Suprapubic skin (tissue), 4 donors: ENCODE results near the gene EI24. TPM values are rescaled to one million over a fixed set of nuclear protein-coding genes. Genes with fewer than 3 reads are reported as not detected.

ENCODE experiments used
- DNase-seq, 2 donors: peaks; one replicate each; pipeline ENCODE4 v3.0.0-alpha.2; 2019; ENCODE audit warnings: low spot score in 2 of 2
- H3K27ac ChIP-seq: fragments of 200-600 bp; sonication (generic); one replicate; pipeline ENCODE4 v1.5.1; 2019
- H3K27me3 ChIP-seq: fragments of 200-600 bp; sonication (generic); one replicate; pipeline ENCODE4 v1.5.1; 2019
- H3K36me3 ChIP-seq: fragments of 200-600 bp; sonication (generic); one replicate; pipeline ENCODE4 v1.5.1; 2019
- H3K4me1 ChIP-seq: fragments of 200-600 bp; sonication (generic); one replicate; pipeline ENCODE4 v1.5.1; 2019
- H3K4me3 ChIP-seq: fragments of 200-600 bp; sonication (generic); one replicate; pipeline ENCODE4 v1.5.1; 2019; ENCODE audit warnings: mild to moderate bottlenecking
- H3K9me3 ChIP-seq: fragments of 200-600 bp; sonication (generic); one replicate; pipeline ENCODE4 v1.5.1; 2019
- EP300 ChIP-seq: sonication (generic); formaldehyde crosslinking; IDR thresholded peaks from one replicate; pipeline ENCODE4 v1.6.1; 2017; ENCODE audit warnings: antibody characterized with exemption
- POLR2A ChIP-seq, 2 donors: fragments of 450-650 bp; IDR thresholded peaks; one replicate each; pipeline ENCODE4 v1.6.1; 2017; ENCODE audit warnings: antibody characterized with exemption in 2 of 2, mild to moderate bottlenecking in 2 of 2, moderate library complexity in 2 of 2
- POLR2AphosphoS5 ChIP-seq, 3 donors: sonication (generic); formaldehyde crosslinking; IDR thresholded peaks; one replicate each; pipeline ENCODE4 v1.6.1; 2017; ENCODE audit warnings: antibody characterized with exemption in 3 of 3
- WGBS: methylation state at CpG from one replicate; pipeline ENCODE4 v1.1.5; 2018; 5-methylcytosine and 5-hydroxymethylcytosine counted together
- total RNA-seq, 4 donors: library from RNA; depleted of rRNA; stranded (reverse); fragments of >200 nt; gene quantifications; one replicate each; pipeline ENCODE4 v1.1.0, GENCODE V29; 2016
- TF ChIP-seq, protein P1 (sequence below), 2 donors: fragments of 200-600 bp in 1 of 2; fragments of 450-650 bp in 1 of 2; sonication (generic) in 1 of 2; IDR thresholded peaks; one replicate each; pipeline ENCODE4 v1.5.1; 2016 to 2019; ENCODE audit warnings: antibody characterized with exemption in 2 of 2, mild to moderate bottlenecking in 1 of 2, moderate library complexity in 1 of 2

Gene EI24
- 100 to 1,000 TPM in 2 of 4 donors, 10 to 100 TPM in 2; 58.9 to 127 (median 102) TPM for total RNA-seq

DNA sequence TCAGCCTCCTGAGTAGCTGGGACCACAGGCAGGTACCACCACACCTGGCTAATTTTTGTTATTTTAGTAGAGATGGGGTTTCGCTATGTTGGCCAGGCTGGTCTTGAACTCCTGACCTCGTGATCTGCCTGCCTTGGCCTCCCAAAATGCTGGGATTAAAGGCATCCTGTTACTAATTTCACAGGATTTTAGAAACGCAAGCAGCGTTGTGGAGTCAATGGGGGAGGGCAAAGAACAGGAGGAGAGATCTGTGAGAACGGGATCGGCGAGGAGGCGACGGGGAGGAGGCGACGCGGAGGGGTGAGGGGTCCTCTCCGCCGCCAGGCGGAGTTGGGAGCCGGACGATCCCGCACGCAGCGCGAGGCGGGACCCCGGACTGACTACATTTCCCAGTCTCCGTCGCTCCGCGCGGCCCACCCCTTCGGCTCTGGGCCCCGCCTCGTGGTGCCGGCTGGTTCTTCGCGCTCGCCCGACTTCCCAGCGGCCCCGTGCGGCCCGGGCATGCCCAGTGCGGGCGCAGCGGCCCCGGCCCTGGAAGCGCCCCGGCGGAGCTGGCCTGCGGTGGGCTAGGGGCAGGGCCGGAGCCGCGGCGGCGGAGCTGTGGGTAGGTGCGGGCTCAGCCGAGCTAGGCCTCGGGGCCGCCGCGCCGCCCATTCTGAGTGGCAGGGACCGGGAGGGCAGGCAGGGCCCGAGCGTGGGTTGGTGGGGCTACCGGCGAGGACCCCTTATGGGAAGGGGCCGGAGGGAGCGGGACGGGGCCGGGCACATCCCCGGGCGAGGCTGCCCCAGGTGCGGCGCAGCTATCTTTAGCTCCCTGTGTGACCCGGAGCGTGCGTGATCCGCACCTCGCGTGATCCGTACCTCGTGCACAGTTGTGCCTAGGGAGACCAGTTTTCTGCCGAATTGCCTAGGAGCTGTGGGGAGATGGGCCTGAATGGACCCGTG lies at the start of gene EI24:
TSS of gene EI24 (plus strand) at position 508 of the 945 bp plus-strand sequence. CDS start 3,051 bp downstream, outside the sequence.
- WGBS = 2% methylated on average over 31 of the region's 83 CpGs
- H3K9me3 ChIP-seq = no peaks in the 10 kb centered on the region
- peak; percentile 91 to 93 for DNase-seq
- no peak for TF ChIP-seq POLR2AphosphoS5 (IDR thresholded peaks at IDR 0.05)
- TF ChIP-seq, protein P1, sequence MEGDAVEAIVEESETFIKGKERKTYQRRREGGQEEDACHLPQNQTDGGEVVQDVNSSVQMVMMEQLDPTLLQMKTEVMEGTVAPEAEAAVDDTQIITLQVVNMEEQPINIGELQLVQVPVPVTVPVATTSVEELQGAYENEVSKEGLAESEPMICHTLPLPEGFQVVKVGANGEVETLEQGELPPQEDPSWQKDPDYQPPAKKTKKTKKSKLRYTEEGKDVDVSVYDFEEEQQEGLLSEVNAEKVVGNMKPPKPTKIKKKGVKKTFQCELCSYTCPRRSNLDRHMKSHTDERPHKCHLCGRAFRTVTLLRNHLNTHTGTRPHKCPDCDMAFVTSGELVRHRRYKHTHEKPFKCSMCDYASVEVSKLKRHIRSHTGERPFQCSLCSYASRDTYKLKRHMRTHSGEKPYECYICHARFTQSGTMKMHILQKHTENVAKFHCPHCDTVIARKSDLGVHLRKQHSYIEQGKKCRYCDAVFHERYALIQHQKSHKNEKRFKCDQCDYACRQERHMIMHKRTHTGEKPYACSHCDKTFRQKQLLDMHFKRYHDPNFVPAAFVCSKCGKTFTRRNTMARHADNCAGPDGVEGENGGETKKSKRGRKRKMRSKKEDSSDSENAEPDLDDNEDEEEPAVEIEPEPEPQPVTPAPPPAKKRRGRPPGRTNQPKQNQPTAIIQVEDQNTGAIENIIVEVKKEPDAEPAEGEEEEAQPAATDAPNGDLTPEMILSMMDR (IDR thresholded peaks at IDR 0.05) = peak; percentile 31 to 78
- TF ChIP-seq EP300 = no peak
- peak in 1 of 2 donors; percentile 74 for TF ChIP-seq POLR2A (IDR thresholded peaks at IDR 0.05)
- H3K4me3 ChIP-seq = peak within 1 kb of the TSS; percentile 98
- H3K4me1 ChIP-seq = peaks cover 17% of the 10 kb centered on the region
- peaks cover 15% of the 10 kb centered on the region for H3K36me3 ChIP-seq
- peak within 1 kb of the TSS; percentile 92 for H3K27ac ChIP-seq
- no peaks in the 10 kb centered on the region for H3K27me3 ChIP-seq

DNA sequence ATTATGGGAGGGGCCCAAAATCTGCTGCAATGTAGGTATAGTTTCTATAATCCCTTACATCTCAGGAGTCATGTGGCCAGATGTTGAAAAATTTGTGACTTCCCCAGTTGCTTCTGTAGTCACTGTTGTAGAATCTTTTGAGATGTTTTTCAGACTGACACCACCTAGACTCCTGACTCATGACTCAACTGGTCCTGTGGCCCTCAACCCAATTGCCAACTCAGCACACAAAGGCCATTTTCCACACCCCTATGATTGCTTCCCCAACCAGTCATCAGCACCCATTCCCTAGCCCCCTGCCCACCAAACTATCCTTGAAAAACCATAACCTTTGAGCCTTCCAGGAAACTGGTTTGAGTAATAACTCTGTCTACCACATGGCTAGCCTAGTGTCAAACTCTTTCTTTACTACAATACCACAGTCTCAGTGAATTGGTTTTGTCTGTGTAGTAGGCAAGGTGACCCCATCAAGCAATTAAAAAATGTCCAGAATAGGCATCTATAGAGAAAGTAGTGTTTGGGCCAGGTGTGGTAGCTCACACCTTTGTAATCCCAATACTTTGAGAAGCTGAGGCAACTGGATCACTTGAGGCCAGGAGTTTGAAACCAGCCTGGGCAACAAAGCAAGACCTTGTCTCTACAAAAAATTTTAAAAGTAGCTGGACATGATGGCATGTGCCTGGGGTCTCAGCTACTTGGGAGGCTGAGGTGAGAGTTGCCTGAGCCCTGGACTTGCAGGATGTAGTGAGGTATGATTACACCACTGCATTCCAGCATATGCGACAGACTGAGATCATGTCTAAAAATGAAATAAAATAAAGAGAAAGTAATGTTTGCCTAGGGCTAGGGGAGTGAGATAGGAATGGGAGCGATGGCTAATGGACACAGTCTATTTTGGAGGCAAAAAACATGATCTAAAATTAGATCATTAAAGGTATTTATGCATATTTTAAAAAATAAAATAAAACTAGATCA lies 49.1 kb upstream of the EI24 start:
- DNase-seq = no peak
- Histone ChIP-seq H3K27me3 (no peaks in the 10 kb centered on the region), H3K4me1 (no peaks in the 10 kb centered on the region), H3K36me3 (no peaks in the 10 kb centered on the region), H3K27ac (no peak overlapping the region), H3K9me3 (no peaks in the 10 kb centered on the region), H3K4me3 (no peak overlapping the region)
- 83% methylated on average over 2 of the region's 2 CpGs for WGBS
- no peak for TF ChIP-seq POLR2A (IDR thresholded peaks at IDR 0.05)
- no peak for TF ChIP-seq POLR2AphosphoS5 (IDR thresholded peaks at IDR 0.05)
- TF ChIP-seq, protein P1 (IDR thresholded peaks at IDR 0.05) = no peak
- TF ChIP-seq EP300 = no peak

DNA sequence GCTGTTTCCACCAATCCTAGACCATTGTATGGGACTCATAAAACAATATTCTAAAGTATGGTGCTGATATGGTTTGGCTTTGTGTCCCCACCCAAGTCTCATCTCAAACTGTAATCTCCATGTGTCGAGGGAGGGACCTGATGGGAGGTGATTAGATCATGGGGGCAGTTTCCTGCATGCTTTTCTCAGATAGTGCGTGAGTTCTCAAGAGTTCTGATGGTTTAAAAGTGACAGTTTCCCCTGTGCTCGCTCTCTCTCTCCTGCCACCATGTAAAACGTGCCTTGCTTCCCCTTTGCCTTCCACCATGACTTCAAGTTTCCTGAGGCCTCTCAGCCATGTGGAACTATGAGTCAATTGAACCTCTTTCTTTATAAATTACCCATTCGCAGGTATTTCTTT lies 44.0 kb upstream of the EI24 start:
- Histone ChIP-seq H3K27me3 (no peaks in the 10 kb centered on the region), H3K9me3 (no peaks in the 10 kb centered on the region), H3K4me1 (no peaks in the 10 kb centered on the region), H3K36me3 (no peaks in the 10 kb centered on the region), H3K4me3 (no peak overlapping the region), H3K27ac (no peak overlapping the region)
- TF ChIP-seq POLR2A (IDR thresholded peaks at IDR 0.05) = no peak
- TF ChIP-seq EP300 = no peak
- no peak for TF ChIP-seq POLR2AphosphoS5 (IDR thresholded peaks at IDR 0.05)
- TF ChIP-seq, protein P1 (IDR thresholded peaks at IDR 0.05) = no peak
- WGBS = 75% methylated on average over 5 of the region's 5 CpGs
- DNase-seq = no peak

DNA sequence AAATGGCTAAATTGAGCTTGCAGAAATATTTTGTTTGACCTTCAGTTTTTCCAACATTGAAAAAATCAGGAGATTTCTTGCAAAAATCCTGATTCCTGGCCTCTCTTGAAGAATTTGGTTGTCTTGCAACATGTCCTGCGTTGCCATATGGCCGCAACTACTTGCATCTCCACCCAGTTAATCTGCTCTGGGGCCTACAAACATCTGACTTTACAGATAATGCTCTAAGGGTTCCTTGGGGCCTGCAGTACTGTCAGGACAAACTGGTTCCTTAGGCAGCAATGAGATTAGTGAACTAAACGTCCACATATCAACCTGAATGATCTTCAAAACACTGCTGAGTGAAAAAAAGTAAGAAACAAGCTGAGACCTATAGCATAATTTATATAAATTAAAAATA lies 36.6 kb upstream of the EI24 start:
- no peaks in the 10 kb centered on the region for H3K36me3 ChIP-seq
- no peaks in the 10 kb centered on the region for H3K4me1 ChIP-seq
- H3K27me3 ChIP-seq = no peaks in the 10 kb centered on the region
- WGBS = 63% methylated on average over 3 of the region's 3 CpGs
- no peaks in the 10 kb centered on the region for H3K9me3 ChIP-seq
- no peak overlapping the region for H3K27ac ChIP-seq
- TF ChIP-seq EP300 = no peak
- TF ChIP-seq, protein P1 (IDR thresholded peaks at IDR 0.05) = no peak
- no peak for TF ChIP-seq POLR2A (IDR thresholded peaks at IDR 0.05)
- TF ChIP-seq POLR2AphosphoS5 (IDR thresholded peaks at IDR 0.05) = no peak
- H3K4me3 ChIP-seq = no peak overlapping the region
- no peak for DNase-seq
